SJCRH30 (cell line): ENCODE measurements around the gene VWCE. TPM values are rescaled to one million over a fixed set of nuclear protein-coding genes. Genes with fewer than 3 reads are reported as not detected.

Experiments used
- DNase-seq, 2 experiments: peaks; one replicate each; pipeline ENCODE4 v3.0.0-alpha.2; 2015 to 2020
- H3K27ac ChIP-seq: fragments of 250-450 bp; sonication (Bioruptor Pico); 2 replicates; pipeline ENCODE4 v1.5.1; 2020; ENCODE audit warnings: mild to moderate bottlenecking, moderate library complexity
- H3K27me3 ChIP-seq: fragments of 250-450 bp; sonication (Bioruptor Pico); 2 replicates; pipeline ENCODE4 v1.5.1; 2020; ENCODE audit warnings: mild to moderate bottlenecking, moderate library complexity
- H3K36me3 ChIP-seq: fragments of 250-450 bp; sonication (Bioruptor Pico); 2 replicates; pipeline ENCODE4 v1.5.1; 2020; ENCODE audit warnings: mild to moderate bottlenecking, moderate library complexity
- H3K4me1 ChIP-seq: fragments of 250-450 bp; sonication (Bioruptor Pico); 2 replicates; pipeline ENCODE4 v1.5.1; 2020; ENCODE audit warnings: mild to moderate bottlenecking, moderate library complexity
- H3K4me3 ChIP-seq: fragments of 250-450 bp; sonication (Bioruptor Pico); 2 replicates; pipeline ENCODE4 v1.5.1; 2020; ENCODE audit warnings: mild to moderate bottlenecking, moderate library complexity
- H3K9me3 ChIP-seq: fragments of 250-450 bp; sonication (Bioruptor Pico); replicated peaks from 2 replicates; pipeline ENCODE4 v1.5.1; 2020; ENCODE audit warnings: mild to moderate bottlenecking, moderate library complexity
- total RNA-seq: library from RNA; depleted of rRNA; stranded (reverse); fragments of >200 nt; shearing (Covaris generic); gene quantifications from 2 replicates; pipeline ENCODE4 v1.2.3, GENCODE V29; 2014

VWCE gene
- total RNA-seq, 1 experiment from 2014 or later = 0.06 TPM

DNA sequence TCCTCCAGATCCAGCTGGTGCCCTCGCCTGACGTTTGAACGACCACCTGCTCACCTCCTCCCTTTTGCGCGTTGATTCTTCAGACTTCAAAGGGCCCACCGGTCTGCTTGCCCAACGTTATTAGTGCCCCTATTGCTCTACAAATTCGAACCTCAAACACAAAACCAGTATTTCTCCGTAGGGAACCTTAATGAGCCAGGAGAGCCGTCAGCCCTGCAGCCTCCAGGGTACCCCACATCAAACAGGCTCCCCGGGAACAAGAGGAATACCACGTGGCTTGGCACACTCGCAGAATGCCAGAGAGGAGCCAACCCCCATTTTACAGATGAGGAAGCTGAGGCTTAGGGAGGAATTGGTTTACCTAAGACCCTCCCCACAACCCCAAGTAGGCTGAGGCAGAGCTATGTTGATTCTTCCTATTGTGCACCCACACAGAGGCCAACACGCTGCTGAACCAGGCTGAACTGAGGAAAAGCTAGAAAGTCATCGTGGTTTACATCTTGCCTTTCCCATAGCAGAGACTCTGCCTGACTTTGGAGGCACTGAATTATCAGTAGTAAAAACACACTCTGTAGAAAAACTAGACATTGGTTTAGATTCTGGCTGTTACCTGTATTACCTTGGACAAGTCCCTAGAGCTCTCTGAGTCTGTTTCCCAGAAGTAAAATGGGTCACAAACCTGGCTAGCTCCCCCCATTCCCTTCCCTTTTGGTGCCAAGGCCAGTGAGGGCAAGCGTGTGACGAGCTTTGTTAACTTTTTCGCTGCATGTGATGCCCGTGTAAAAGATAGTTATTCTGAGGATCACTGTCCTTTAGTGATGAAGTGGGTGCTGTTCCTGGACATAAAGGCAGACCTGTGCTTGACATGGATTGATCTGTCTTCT is 38.7 kb upstream of the VWCE start:
- H3K4me1 ChIP-seq = peaks cover 5% of the 10 kb centered on the region; the same call in 1 of the 2 replicates
- H3K4me3 ChIP-seq = peak overlapping the region; percentile 94
- H3K36me3 ChIP-seq = peaks cover 15% of the 10 kb centered on the region
- DNase-seq = no peak
- no peaks in the 10 kb centered on the region for H3K9me3 ChIP-seq
- H3K27me3 ChIP-seq = no peaks in the 10 kb centered on the region
- peak overlapping the region; percentile 75 for H3K27ac ChIP-seq

DNA sequence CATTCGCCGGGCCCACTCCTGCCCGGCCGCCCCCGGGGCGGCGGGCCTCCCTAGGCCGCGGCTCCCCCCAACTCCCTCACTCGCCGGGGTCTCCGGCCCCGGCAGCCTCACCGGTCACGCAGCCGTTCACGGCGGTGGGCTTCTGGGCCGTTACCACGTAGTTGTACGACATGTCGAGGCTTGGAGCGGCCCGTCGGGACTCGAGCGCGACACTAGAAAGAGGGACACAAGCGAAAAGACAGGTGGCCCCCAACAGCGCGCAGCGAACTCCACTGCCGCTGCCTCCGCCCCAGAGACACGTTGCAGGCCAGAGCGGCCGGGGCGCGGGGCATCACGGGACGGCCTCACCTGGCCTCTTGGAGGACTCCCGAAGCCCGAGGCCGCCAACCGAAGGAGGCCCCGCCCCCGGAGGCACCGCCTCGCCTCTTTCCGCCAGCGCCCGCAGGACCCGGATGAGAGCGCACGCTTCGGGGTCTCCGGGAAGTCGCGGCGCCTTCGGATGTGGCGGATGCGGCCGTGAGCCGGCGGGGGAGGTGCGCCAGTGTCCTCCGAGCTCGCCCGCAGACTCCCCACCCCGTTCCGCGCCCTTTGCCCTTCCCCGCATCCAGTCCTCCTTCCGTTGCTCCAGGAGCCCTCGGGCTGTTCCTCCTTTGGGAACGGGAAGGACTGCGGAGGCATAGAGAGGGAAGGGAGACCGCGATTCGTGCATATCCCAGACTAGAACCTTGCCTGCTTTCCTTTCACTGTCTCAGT is 37.9 kb upstream of the VWCE start, which contains the start of the genes DDB1 and TKFC:
Gene DDB1 (minus strand): TSS at position 309 of the 753 bp plus-strand sequence. CDS start 137 bp downstream, at position 172.
Gene TKFC (plus strand): TSS at position 432 of the 753 bp plus-strand sequence. CDS start 1,501 bp downstream, outside the sequence.
- Histone ChIP-seq H3K27ac (peak within 1 kb of the TSS; percentile 75), H3K9me3 (no peaks in the 10 kb centered on the region), H3K36me3 (peaks cover 24% of the 10 kb centered on the region), H3K4me1 (peaks cover 5% of the 10 kb centered on the region; the same call in 1 of the 2 replicates), H3K4me3 (peak within 1 kb of the TSS; percentile 94), H3K27me3 (no peaks in the 10 kb centered on the region)
- peak; percentile 94 to 95 for DNase-seq

DNA sequence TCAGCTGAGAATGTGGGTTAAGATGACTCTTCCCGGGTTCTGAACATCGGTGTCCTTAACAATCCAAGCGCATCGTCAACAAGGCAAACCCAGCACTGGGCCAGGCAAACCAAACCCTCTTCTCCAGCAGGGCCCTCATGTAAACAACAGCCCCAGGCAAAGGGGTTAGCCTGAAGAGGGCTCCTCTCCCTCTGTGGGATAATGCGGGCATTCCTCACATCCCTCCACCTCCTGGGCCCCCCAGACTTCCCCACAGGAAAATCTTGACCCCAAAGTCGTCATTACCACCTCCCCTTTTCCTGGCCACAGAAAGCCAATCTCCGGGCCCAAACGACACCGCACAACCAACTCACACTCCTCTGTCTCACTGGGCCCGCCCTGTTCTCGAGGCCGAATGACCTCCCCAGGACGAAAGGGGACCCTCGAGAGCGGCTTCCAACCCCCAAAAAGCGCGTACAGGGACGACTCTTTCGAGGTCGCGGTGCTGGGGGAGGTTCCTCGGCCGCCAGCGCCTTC is 37.2 kb upstream of the VWCE start:
- DNase-seq = peak in 1 of 2 experiments; percentile 27
- H3K36me3 ChIP-seq = peaks cover 29% of the 10 kb centered on the region
- peak overlapping the region; percentile 75 for H3K27ac ChIP-seq
- peaks cover 5% of the 10 kb centered on the region; the same call in 1 of the 2 replicates for H3K4me1 ChIP-seq
- no peaks in the 10 kb centered on the region for H3K9me3 ChIP-seq
- peak overlapping the region; percentile 94 for H3K4me3 ChIP-seq
- H3K27me3 ChIP-seq = no peaks in the 10 kb centered on the region

DNA sequence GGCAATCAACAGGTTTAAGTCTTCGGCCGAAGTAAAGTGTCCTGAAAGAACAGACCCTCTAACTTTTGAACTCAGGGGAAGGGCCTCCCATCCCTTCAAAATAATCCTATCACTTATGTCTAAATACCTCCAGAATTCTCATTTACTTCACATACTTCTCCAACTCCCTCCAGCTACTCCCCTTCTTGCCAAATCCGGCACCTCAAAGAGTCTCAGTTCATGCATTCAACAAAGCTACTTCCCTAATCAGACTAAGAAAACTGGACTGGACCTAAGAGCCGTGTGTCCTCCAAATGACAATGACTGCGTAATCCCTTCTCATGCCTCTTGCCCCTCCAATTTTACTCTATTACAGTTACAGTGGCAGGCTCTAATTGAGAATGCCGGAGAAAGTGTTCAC is 36.5 kb upstream of the VWCE start:
- H3K27ac ChIP-seq = no peak overlapping the region
- H3K36me3 ChIP-seq = peaks cover 33% of the 10 kb centered on the region
- no peaks in the 10 kb centered on the region for H3K9me3 ChIP-seq
- no peaks in the 10 kb centered on the region for H3K27me3 ChIP-seq
- DNase-seq = no peak
- H3K4me3 ChIP-seq = peak overlapping the region; percentile 94
- H3K4me1 ChIP-seq = peaks cover 5% of the 10 kb centered on the region; the same call in 1 of the 2 replicates

DNA sequence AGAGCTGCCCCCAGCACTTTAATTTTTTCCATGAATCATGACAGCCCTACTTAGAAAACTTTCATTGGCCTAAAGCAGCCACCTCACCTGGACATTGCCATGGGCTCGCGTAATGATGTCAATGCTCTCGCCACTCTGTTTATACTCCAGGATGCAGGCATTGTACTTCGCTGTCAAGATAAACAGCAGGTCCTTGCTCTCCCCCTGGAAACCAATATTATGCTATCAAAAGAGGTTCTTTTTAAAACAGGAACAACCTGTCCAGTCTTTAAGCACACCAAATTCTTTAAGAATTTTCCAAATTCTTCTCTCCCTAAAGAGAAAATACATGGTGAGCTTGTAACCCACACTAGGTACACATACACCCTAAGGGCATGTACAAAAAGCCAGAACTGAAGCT is 34.8 kb upstream of the VWCE start:
- peaks cover 45% of the 10 kb centered on the region for H3K36me3 ChIP-seq
- H3K9me3 ChIP-seq = no peaks in the 10 kb centered on the region
- H3K27me3 ChIP-seq = no peaks in the 10 kb centered on the region
- no peak overlapping the region for H3K4me3 ChIP-seq
- peaks cover 5% of the 10 kb centered on the region; the same call in 1 of the 2 replicates for H3K4me1 ChIP-seq
- no peak for DNase-seq
- H3K27ac ChIP-seq = no peak overlapping the region

DNA sequence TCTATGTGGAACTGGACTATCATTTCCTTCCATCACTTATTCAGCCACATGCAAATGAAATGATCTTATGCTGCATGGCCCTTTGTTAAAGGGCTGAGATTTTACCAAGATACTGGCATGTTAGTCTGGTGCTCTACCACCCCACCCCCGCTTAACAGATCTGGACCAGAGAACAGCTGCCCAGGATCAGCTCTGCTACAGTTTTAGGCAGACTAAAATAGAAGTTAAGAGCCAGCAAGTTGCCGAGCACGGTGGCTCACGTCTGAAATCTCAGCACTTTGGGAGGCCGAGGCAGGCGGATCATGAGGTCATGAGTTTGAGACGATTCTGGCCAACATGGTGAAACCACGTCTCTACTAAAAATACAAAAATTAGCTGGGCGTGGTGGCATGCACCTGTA is 33.2 kb upstream of the VWCE start:
- Histone ChIP-seq H3K27ac (no peak overlapping the region), H3K4me3 (no peak overlapping the region)

DNA sequence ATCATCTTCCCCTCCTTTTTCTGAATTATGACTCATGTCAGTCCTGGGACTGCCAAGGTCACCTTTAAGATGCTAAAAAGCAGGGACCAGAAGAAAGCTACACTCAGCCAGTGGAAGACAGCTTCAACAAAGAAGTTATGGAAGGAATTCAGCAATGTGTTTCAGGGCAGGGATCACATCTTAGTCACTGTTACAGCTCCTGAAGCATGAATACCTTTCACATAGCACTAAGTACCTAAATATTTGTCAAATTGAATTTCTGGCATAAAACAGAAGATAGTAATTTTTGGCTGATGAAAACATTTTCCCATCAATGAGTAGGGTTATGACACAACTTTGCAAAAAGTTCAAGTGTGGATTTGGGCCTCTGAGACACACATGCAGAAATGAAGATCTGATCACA is 32.6 kb upstream of the VWCE start:
- H3K27ac ChIP-seq = no peak overlapping the region
- H3K4me3 ChIP-seq = no peak overlapping the region
- no peaks in the 10 kb centered on the region for H3K27me3 ChIP-seq
- no peaks in the 10 kb centered on the region for H3K9me3 ChIP-seq
- DNase-seq = no peak
- peaks cover 5% of the 10 kb centered on the region; the same call in 1 of the 2 replicates for H3K4me1 ChIP-seq
- peaks cover 65% of the 10 kb centered on the region for H3K36me3 ChIP-seq

More for the DNA sequence above, 33.2 kb upstream of the VWCE start:
- DNase-seq = no peak
- Histone ChIP-seq H3K27me3 (no peaks in the 10 kb centered on the region), H3K9me3 (no peaks in the 10 kb centered on the region), H3K4me1 (peaks cover 5% of the 10 kb centered on the region; the same call in 1 of the 2 replicates), H3K36me3 (peaks cover 60% of the 10 kb centered on the region)

DNA sequence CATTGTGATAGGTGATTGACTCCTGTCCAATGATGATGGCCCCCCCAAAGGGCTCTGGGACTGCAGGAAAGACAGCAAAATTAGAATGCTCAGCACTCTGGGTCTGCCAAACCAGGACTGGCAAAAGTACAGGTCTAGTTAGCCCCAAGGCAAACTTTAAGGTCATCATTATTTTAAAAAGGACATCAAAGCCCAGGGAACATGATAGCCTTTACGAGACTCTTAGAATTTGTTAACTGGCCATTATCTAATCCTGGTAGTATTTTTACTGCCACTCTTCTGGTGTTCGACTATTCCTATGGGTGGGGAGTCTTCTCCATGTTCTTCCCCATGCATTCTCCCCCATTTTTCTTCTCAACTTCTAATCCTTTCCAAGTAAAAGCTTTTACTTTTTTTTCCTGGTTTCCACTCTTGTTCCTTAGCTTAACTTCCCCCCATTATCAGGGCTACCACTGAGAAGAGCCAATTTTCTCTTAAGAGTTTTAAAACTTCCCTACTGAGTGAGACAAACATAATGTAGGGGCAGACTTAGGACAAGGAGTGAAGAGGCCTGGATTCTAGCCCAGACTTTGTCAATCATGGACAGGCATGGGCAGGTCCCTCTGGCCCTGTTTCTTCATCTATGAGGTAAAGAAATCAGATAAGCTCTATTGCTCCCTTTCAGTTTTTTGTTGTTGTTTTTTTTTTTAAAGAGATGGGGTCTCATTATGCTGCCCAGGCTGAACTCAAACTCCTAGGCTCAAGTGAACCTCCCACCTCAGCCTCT is 30.7 kb upstream of the VWCE start:
- H3K4me3 ChIP-seq = no peak overlapping the region
- H3K27ac ChIP-seq = no peak overlapping the region
- H3K4me1 ChIP-seq = no peaks in the 10 kb centered on the region
- H3K36me3 ChIP-seq = peaks cover 83% of the 10 kb centered on the region
- no peak for DNase-seq
- H3K9me3 ChIP-seq = no peaks in the 10 kb centered on the region
- no peaks in the 10 kb centered on the region for H3K27me3 ChIP-seq

DNA sequence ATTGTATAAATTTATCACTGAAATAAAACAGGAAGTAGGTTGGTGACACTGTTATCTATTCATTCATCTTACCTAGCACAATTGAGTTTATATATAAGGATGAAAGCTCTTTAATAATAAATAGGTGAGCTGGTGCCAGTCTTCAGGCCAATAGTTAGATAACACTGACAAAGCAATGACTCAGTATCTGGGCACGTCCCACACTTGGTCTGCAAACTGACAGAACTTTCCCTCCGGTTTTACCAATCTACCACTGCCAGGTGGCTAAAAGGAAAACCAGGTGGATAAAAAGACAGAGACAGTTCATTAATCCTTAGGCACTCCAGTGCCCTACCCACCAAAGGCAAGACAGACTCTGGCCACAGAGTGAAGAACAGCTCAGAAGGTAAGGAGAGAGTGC is 20.1 kb upstream of the VWCE start:
- Histone ChIP-seq H3K27ac (no peak overlapping the region), H3K27me3 (no peaks in the 10 kb centered on the region), H3K9me3 (no peaks in the 10 kb centered on the region), H3K4me3 (no peak overlapping the region), H3K36me3 (peaks cover 64% of the 10 kb centered on the region), H3K4me1 (no peaks in the 10 kb centered on the region)
- no peak for DNase-seq

DNA sequence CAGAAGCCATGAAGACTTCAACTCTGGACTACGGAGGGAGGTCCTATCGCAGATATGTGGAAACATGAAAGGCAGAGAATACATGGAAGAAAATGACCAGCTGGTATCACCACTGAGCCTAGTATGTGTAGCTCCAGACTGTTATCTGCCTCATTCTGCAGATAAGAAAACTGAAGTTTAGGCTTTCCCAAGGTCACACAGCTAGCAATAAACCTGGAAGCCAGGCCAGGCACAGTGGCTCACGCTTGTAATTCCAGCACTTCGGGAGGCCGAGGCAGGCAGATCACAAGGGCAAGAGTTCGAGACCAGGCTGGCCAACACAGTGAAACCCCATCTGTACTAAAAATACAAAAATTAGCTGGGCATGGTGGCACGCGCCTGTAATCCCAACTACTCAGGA is 15.6 kb upstream of the VWCE start:
- no peak for DNase-seq
- no peaks in the 10 kb centered on the region for H3K4me1 ChIP-seq
- peaks cover 74% of the 10 kb centered on the region for H3K36me3 ChIP-seq
- H3K27ac ChIP-seq = no peak overlapping the region
- no peak overlapping the region for H3K4me3 ChIP-seq
- H3K27me3 ChIP-seq = no peaks in the 10 kb centered on the region
- no peaks in the 10 kb centered on the region for H3K9me3 ChIP-seq

DNA sequence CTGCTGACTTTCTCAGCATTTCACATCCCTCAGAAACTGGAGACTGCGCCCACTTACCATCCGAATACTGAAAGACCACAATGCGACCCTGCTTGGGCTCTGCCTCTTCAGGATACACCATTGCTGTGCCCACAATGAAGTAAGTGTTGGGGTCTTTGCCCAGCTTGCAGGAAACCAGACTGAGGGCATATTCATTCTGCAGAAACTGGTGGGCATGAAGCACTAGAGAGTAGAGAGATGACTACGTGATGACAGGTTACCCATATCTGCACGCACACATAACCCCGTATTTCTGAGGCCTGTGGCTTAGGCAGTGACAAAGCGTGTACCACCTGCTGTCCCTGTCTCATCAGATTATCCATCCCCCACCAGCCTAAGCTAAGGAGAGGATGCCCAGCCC is 14.6 kb upstream of the VWCE start:
- Histone ChIP-seq H3K4me1 (no peaks in the 10 kb centered on the region), H3K27me3 (no peaks in the 10 kb centered on the region), H3K4me3 (no peak overlapping the region), H3K9me3 (no peaks in the 10 kb centered on the region), H3K36me3 (peaks cover 72% of the 10 kb centered on the region), H3K27ac (no peak overlapping the region)
- DNase-seq = no peak

DNA sequence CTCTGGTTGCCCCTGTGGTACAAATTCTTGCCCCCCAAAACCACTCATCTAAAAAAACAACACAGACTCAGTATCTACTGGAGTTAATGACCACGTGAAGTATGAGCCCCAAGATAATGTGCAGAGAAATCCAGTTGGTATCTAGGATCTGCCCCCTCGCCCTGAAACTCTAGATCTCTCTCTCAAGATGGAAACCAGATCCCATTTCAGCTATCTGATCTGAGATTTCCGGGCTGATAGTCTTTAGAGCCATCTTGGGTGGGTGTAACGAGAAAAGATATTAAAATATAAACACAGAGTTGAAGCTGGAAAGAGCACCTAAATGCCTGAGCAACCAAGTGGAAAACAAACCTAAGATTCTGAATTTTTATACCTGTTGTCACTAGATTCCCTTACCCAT is 14.0 kb upstream of the VWCE start:
- H3K4me1 ChIP-seq = no peaks in the 10 kb centered on the region
- H3K9me3 ChIP-seq = no peaks in the 10 kb centered on the region
- H3K27me3 ChIP-seq = no peaks in the 10 kb centered on the region
- no peak for DNase-seq
- H3K4me3 ChIP-seq = no peak overlapping the region
- H3K36me3 ChIP-seq = peaks cover 69% of the 10 kb centered on the region
- no peak overlapping the region for H3K27ac ChIP-seq

DNA sequence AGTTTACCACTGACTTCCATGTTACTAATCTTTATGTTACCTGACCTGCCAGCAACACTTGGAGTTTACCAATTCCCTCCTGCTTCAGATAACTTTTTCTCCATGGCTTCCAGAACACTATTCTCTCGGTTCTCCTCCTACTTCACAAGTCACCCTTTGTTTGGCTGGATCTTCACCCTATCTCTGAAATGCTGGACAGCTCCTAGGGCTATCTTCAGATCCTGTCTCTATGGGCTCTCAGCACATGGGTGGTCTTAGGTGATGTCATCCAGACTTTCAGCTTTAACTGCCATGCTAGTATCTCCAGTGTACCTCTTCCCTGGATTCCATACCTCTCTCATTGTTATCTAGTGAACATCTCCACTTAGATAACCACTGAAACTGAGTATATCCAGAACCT is 12.2 kb upstream of the VWCE start:
- Histone ChIP-seq H3K36me3 (peaks cover 67% of the 10 kb centered on the region), H3K27me3 (no peaks in the 10 kb centered on the region), H3K9me3 (no peaks in the 10 kb centered on the region), H3K4me3 (no peak overlapping the region), H3K4me1 (no peaks in the 10 kb centered on the region), H3K27ac (no peak overlapping the region)
- DNase-seq = no peak

DNA sequence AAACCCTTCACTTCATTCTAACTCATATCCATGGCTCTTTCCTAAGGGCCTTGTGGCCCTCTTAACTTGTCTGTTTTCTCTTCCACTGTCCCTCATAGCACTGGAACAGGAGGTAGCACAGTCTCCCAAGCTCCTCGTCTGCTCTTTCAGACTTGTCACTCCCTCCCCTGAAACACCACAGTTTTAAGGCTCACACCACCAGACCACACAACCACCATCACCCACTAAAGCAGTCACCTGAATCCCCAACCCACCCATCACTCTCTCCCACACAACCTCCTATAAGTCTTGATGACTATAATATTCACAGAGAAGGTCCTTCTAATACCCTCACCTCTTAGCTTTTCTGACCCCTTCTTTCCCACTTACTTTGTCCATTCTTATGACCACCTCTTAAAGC is 11.1 kb upstream of the VWCE start:
- no peak overlapping the region for H3K27ac ChIP-seq
- H3K9me3 ChIP-seq = no peaks in the 10 kb centered on the region
- H3K36me3 ChIP-seq = peaks cover 70% of the 10 kb centered on the region
- no peaks in the 10 kb centered on the region for H3K27me3 ChIP-seq
- no peak overlapping the region for H3K4me3 ChIP-seq
- H3K4me1 ChIP-seq = no peaks in the 10 kb centered on the region
- no peak for DNase-seq
